Prostate gland (tissue), 2 donors: ENCODE data around the gene SLC12A8. TPM values are rescaled to one million over a fixed set of nuclear protein-coding genes. Genes with fewer than 3 reads are reported as not detected.

Experiments
- DNase-seq: peaks from one replicate; pipeline ENCODE4 v3.0.0-alpha.2; 2019; ENCODE audit warnings: low spot score
- H3K27ac ChIP-seq, 2 donors: fragments of 200-600 bp; sonication (generic); 2 replicates each; pipeline ENCODE4 v1.5.1; 2017 to 2019
- H3K27me3 ChIP-seq: fragments of 200-600 bp; sonication (generic); replicated peaks from 2 replicates; pipeline ENCODE4 v1.5.1; 2019; ENCODE audit not compliant: insufficient read depth
- H3K36me3 ChIP-seq, 2 donors: fragments of 200-600 bp; sonication (generic); 1 replicate in 1 of 2; 2 replicates in 1 of 2; pipeline versions ENCODE4 v1.5.1 to v1.8.1; 2017 to 2019
- H3K4me1 ChIP-seq: fragments of 200-600 bp; sonication (generic); replicated peaks from 2 replicates; pipeline ENCODE4 v1.5.1; 2019
- H3K4me3 ChIP-seq, 2 donors: fragments of 200-600 bp; sonication (generic); 2 replicates each; pipeline ENCODE4 v1.5.1; 2017 to 2019
- H3K9me3 ChIP-seq: fragments of 200-600 bp; sonication (generic); 2 replicates; pipeline ENCODE4 v1.5.1; 2017
- POLR2A ChIP-seq: fragments of 450-650 bp; IDR thresholded peaks from one replicate; pipeline ENCODE4 v1.6.1; 2016; ENCODE audit warnings: antibody characterized with exemption, mild to moderate bottlenecking
- POLR2AphosphoS5 ChIP-seq: sonication (generic); formaldehyde crosslinking; IDR thresholded peaks from one replicate; pipeline ENCODE4 v1.6.1; 2017; ENCODE audit warnings: antibody characterized with exemption
- WGBS: methylation state at CpG from one replicate; pipeline ENCODE4 v1.1.5; 2018; 5-methylcytosine and 5-hydroxymethylcytosine counted together
- intact Hi-C: fragments of 100-400 bp; cut with DNase I; formaldehyde crosslinking; loops from one replicate; pipeline ENCODE4 v1.14.2; 2022
- total RNA-seq, 2 donors: library from RNA; depleted of rRNA; stranded (reverse); fragments of >200 nt; gene quantifications; one replicate each; pipeline ENCODE4 v1.1.0, GENCODE V29; 2016
- TF ChIP-seq, protein P1 (sequence below), 4 experiments: fragments of 200-600 bp in 2 of 4; fragments of 450-650 bp in 2 of 4; sonication (generic) in 2 of 4; IDR thresholded peaks; 1 replicate in 3 of 4; 2 replicates in 1 of 4; pipeline ENCODE4 v1.5.1; 2016 to 2019; ENCODE audit warnings: antibody characterized with exemption in 4 of 4, mild to moderate bottlenecking in 2 of 4, moderate library complexity in 2 of 4

SLC12A8 gene
- total RNA-seq, 2 donors from 2014 or later: 6.5 to 16.4 TPM

DNA sequence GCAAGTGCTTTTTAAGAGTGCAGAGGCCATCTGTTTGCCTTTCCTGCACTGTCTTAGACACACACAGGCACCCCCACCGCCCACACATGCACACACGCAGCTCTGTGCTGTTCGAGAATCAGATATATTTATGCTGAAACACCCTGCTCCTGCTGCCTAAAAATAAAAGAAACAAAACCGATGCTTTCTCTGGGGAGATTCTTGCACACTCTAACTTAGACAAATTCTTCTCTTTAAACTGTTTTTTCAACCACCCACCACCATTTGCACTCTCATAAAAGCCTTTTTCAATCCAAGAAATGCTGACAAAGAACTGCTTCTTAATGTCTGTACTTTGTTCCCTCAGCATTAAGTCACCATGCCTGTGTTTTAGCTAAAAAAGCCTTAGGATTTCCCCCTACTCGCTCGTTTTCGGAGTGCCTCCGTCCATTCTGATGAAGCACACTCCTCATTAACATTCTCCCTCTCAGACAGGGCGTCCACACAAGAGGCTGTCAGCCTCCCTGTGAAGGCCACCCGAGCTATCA, 26.2 kb downstream of the SLC12A8 start:
- Histone ChIP-seq H3K4me1 (no peaks in the 10 kb centered on the region), H3K4me3 (no peak overlapping the region), H3K27me3 (no peaks in the 10 kb centered on the region), H3K36me3 (no peaks in the 10 kb centered on the region), H3K9me3 (no peaks in the 10 kb centered on the region), H3K27ac (no peak overlapping the region)
- no peak for DNase-seq
- TF ChIP-seq, protein P1, sequence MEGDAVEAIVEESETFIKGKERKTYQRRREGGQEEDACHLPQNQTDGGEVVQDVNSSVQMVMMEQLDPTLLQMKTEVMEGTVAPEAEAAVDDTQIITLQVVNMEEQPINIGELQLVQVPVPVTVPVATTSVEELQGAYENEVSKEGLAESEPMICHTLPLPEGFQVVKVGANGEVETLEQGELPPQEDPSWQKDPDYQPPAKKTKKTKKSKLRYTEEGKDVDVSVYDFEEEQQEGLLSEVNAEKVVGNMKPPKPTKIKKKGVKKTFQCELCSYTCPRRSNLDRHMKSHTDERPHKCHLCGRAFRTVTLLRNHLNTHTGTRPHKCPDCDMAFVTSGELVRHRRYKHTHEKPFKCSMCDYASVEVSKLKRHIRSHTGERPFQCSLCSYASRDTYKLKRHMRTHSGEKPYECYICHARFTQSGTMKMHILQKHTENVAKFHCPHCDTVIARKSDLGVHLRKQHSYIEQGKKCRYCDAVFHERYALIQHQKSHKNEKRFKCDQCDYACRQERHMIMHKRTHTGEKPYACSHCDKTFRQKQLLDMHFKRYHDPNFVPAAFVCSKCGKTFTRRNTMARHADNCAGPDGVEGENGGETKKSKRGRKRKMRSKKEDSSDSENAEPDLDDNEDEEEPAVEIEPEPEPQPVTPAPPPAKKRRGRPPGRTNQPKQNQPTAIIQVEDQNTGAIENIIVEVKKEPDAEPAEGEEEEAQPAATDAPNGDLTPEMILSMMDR (IDR thresholded peaks at IDR 0.05): no peak
- TF ChIP-seq POLR2A: no peak
- TF ChIP-seq POLR2AphosphoS5: no peak
- intact Hi-C loops: no loop called here
- 42% methylated on average over 10 of the region's 10 CpGs for WGBS

DNA sequence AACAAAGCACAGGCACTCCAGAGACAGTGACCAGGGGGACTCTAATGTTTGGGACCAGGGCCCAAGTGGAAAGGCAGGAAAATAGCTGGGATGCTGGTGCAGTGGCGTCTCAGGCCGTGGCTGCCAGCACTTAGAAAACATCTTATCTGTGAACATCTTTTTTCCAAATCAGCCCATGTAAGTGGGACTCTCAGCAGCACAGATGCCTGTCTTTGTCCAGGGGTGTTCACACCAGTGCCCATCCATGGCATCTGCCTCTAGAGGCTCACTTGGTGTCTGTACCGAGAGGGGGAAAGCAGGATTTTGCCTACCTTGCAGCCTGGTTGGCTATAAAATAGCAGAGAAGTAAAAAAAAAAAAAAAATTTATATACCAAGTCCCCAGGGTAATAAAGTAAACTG, 26.7 kb downstream of the SLC12A8 start:
- H3K36me3 ChIP-seq: no peaks in the 10 kb centered on the region
- intact Hi-C loops: no loop called here
- H3K9me3 ChIP-seq: no peaks in the 10 kb centered on the region
- WGBS: 63% methylated on average over 3 of the region's 3 CpGs
- no peaks in the 10 kb centered on the region for H3K4me1 ChIP-seq
- H3K27me3 ChIP-seq: no peaks in the 10 kb centered on the region
- H3K4me3 ChIP-seq: no peak overlapping the region
- DNase-seq: no peak
- TF ChIP-seq POLR2A (no peak), POLR2AphosphoS5 (no peak)
- TF ChIP-seq, protein P1 (IDR thresholded peaks at IDR 0.05): no peak
- H3K27ac ChIP-seq: no peak overlapping the region

DNA sequence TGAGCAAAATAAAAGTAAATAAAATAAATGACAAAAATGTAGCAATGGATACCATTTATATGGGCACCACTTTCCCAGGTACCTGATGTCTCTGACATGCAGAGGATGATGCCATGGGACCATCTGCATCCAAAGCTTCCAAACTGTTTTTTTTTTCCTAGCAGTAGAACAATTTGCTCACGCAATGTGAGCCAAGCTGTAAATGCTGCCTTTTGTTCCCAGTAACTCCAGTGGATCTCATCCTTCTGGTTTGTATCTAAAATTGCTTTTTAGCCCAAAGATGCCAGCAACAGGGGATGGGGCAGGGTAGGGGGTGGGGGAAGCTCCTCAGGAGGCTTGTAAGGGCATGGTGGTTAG, 32.7 kb downstream of the SLC12A8 start:
- H3K27me3 ChIP-seq: no peaks in the 10 kb centered on the region
- no peak overlapping the region for H3K27ac ChIP-seq
- TF ChIP-seq POLR2A: no peak
- TF ChIP-seq POLR2AphosphoS5: no peak
- TF ChIP-seq, protein P1 (IDR thresholded peaks at IDR 0.05): no peak
- WGBS: 85% methylated on average over 1 of the region's 1 CpG
- H3K36me3 ChIP-seq: no peaks in the 10 kb centered on the region
- no peak overlapping the region for H3K4me3 ChIP-seq
- H3K4me1 ChIP-seq: no peaks in the 10 kb centered on the region
- DNase-seq: no peak
- H3K9me3 ChIP-seq: no peaks in the 10 kb centered on the region
- intact Hi-C loops: no loop called here

DNA sequence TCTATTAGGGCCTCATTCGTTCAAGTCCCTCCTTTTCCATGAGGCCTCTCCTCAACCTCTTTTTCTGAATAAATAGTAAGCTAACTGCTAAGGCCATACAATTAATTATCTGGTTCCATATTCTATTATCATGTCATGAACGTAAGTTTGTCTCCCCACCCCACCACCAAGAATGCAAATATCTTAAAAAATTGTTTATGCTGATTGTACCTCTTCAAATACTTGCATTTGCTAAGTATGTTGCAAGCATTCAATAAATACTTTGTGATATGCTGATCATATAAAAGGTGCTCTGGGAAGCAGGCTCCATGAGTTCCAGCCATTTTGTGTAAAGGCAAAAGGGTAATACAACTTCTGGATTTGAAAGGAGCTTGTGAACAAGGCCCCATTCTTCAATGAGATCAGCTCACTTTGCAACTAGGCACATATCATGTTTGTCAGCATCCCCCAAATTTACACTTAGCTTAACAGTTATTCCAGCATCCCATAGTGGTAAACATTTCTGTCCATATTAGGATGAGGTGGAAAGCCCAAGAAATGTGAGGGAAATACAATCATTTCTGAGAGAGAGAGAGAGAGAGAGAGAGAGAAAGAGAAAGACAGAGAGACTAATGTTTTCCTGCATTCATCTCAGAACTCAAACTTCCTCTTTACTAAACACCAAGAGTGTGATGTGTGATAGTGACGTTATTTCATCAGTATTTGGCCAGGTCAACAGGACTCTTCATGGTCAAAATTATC, 33.2 kb downstream of the SLC12A8 start:
- intact Hi-C loops: no loop called here
- Histone ChIP-seq H3K27ac (no peak overlapping the region), H3K36me3 (no peaks in the 10 kb centered on the region), H3K27me3 (no peaks in the 10 kb centered on the region), H3K4me3 (no peak overlapping the region), H3K4me1 (no peaks in the 10 kb centered on the region), H3K9me3 (no peaks in the 10 kb centered on the region)
- TF ChIP-seq POLR2A: no peak
- TF ChIP-seq, protein P1 (IDR thresholded peaks at IDR 0.05): no peak
- TF ChIP-seq POLR2AphosphoS5: no peak
- WGBS: 76% methylated on average over 3 of the region's 3 CpGs
- no peak for DNase-seq

DNA sequence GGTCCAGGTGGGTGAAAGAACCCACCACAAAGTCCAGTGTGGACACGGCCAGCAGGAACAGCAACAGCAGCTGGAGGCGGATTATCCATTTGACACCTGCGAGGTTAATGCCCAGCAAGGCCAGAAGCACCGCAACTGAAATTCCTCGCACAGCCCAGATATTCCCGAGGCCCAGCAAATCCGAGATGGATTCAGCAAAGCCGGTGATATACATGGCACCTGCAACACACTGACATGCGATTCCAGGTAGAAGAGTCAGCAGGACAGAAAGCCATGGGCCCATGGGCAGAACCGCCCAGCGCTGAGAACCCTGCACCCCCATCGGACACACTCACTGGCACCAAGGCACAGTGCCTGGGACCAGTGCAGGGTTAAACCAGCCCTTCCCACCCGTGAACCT, 34.8 kb downstream of the SLC12A8 start:
- no peaks in the 10 kb centered on the region for H3K4me1 ChIP-seq
- H3K4me3 ChIP-seq: no peak overlapping the region
- intact Hi-C loops: no loop called here
- H3K27me3 ChIP-seq: no peaks in the 10 kb centered on the region
- WGBS: 97% methylated on average over 13 of the region's 13 CpGs
- no peaks in the 10 kb centered on the region for H3K36me3 ChIP-seq
- no peak for DNase-seq
- TF ChIP-seq, protein P1 (IDR thresholded peaks at IDR 0.05): no peak
- no peak for TF ChIP-seq POLR2AphosphoS5
- no peak for TF ChIP-seq POLR2A
- no peaks in the 10 kb centered on the region for H3K9me3 ChIP-seq
- no peak overlapping the region for H3K27ac ChIP-seq
